WTC11 (cell line): Measurements from ENCODE around the gene KLHDC2. TPM values are rescaled to one million over a fixed set of nuclear protein-coding genes. Genes with fewer than 3 reads are reported as not detected.

Experiments
- ATAC-seq: fragments of 200-7000 bp; cut with Tn5 transposase; 2 replicates; pipeline ENCODE4 v1.10.0; 2021; ENCODE audit warnings: mild to moderate bottlenecking, moderate library complexity
- CTCF ChIA-PET: fragments of 300-600 bp; sonication (Branson Sonifier 250); formaldehyde crosslinking; loops from one replicate; lab custom pipeline; 2021; ENCODE audit warnings: antibody characterized with exemption; lab: Charles Lee
- POLR2A ChIA-PET: fragments of 350-600 bp; sonication (Branson Sonifier 250); formaldehyde crosslinking; loops from one replicate; lab custom pipeline; 2021; ENCODE audit warnings: antibody characterized with exemption; lab: Charles Lee
- DNase-seq: peaks from one replicate; pipeline ENCODE4 v3.0.0; 2021; ENCODE audit warnings: low spot score
- H3K27ac Mint-ChIP-seq: 2 replicates; pipeline ENCODE4 v1.8.0; 2021; ENCODE audit warnings: mixed read lengths
- H3K27me3 Mint-ChIP-seq: 2 replicates; pipeline ENCODE4 v1.8.0; 2021; ENCODE audit warnings: low read depth, mild to moderate bottlenecking, moderate library complexity, mixed read lengths
- H3K36me3 Mint-ChIP-seq: 2 replicates; pipeline ENCODE4 v1.8.0; 2021; ENCODE audit warnings: mixed read lengths
- H3K4me1 Mint-ChIP-seq: 2 replicates; pipeline ENCODE4 v1.8.0; 2022; ENCODE audit warnings: mixed read lengths
- H3K4me3 Mint-ChIP-seq: 2 replicates; pipeline ENCODE4 v1.8.0; 2021; ENCODE audit warnings: mild to moderate bottlenecking, moderate library complexity, mixed read lengths
- H3K9me3 Mint-ChIP-seq: 2 replicates; pipeline ENCODE4 v1.8.0; 2021; ENCODE audit warnings: mixed read lengths
- CDX4 ChIP-seq: fragments of 250-450 bp; sonication (Bioruptor Pico); IDR thresholded peaks from 2 replicates; pipeline ENCODE4 v1.9.0; 2021; ENCODE audit warnings: moderate library complexity, mild to moderate bottlenecking, inconsistent platforms, borderline replicate concordance
- CREM ChIP-seq: sonication (generic); formaldehyde crosslinking; IDR thresholded peaks from 2 replicates; pipeline ENCODE4 v1.8.1; 2022; ENCODE audit warnings: mild to moderate bottlenecking, missing genetic modification reagents, moderate library complexity
- ELF4 ChIP-seq: sonication (generic); formaldehyde crosslinking; IDR thresholded peaks from 2 replicates; pipeline ENCODE4 v1.8.1; 2022; ENCODE audit warnings: low read depth, mild to moderate bottlenecking, moderate library complexity, missing genetic modification reagents
- EMX1 ChIP-seq: fragments of 250-450 bp; sonication (Bioruptor Pico); IDR thresholded peaks from 2 replicates; pipeline ENCODE4 v1.8.0; 2021; ENCODE audit warnings: mild to moderate bottlenecking
- FOXJ3 ChIP-seq: sonication (generic); formaldehyde crosslinking; IDR thresholded peaks from 2 replicates; pipeline ENCODE4 v1.9.0; 2021; ENCODE audit warnings: missing genetic modification reagents, mild to moderate bottlenecking, borderline replicate concordance
- GABPB1 ChIP-seq: sonication (generic); formaldehyde crosslinking; IDR thresholded peaks from 2 replicates; pipeline ENCODE4 v1.8.1; 2023; ENCODE audit warnings: mild to moderate bottlenecking, missing genetic modification reagents
- NR3C1 ChIP-seq: sonication (generic); formaldehyde crosslinking; conservative IDR thresholded peaks from 2 replicates; pipeline ENCODE4 v1.8.1; 2023; ENCODE audit warnings: low read depth, mild to moderate bottlenecking, missing genetic modification reagents
- PRDM15 ChIP-seq: sonication (generic); formaldehyde crosslinking; IDR thresholded peaks from 2 replicates; pipeline ENCODE4 v1.8.0; 2022; ENCODE audit warnings: missing genetic modification reagents
- STAT6 ChIP-seq: sonication (generic); formaldehyde crosslinking; conservative IDR thresholded peaks from 2 replicates; pipeline ENCODE4 v1.8.1; 2023; ENCODE audit warnings: mild to moderate bottlenecking, low read depth, missing genetic modification reagents, moderate library complexity
- ZNF121 ChIP-seq: sonication (generic); formaldehyde crosslinking; IDR thresholded peaks from 2 replicates; pipeline ENCODE4 v1.8.0; 2023; ENCODE audit warnings: missing genetic modification reagents
- ZNF219 ChIP-seq: sonication (generic); formaldehyde crosslinking; IDR thresholded peaks from 2 replicates; pipeline ENCODE4 v1.8.0; 2023; ENCODE audit warnings: missing genetic modification reagents, mild to moderate bottlenecking, borderline replicate concordance
- ZNF317 ChIP-seq: sonication (generic); formaldehyde crosslinking; IDR thresholded peaks from 2 replicates; pipeline ENCODE4 v1.8.1; 2023; ENCODE audit warnings: low read depth, mild to moderate bottlenecking, moderate library complexity, missing genetic modification reagents, borderline replicate concordance
- total RNA-seq: library from RNA; stranded (reverse); gene quantifications from 3 replicates; pipeline ENCODE4 v1.2.3, GENCODE V29; 2021
- TF ChIP-seq, protein P1 (sequence below): sonication (generic); formaldehyde crosslinking; IDR thresholded peaks from 2 replicates; pipeline ENCODE4 v1.8.1; 2023; ENCODE audit warnings: mild to moderate bottlenecking, missing genetic modification reagents, borderline replicate concordance
- TF ChIP-seq, protein P2 (sequence below): sonication (generic); formaldehyde crosslinking; IDR thresholded peaks from 2 replicates; pipeline ENCODE4 v1.8.1; 2023; ENCODE audit warnings: mild to moderate bottlenecking, missing genetic modification reagents
- TF ChIP-seq, protein P3 (sequence below): sonication (generic); formaldehyde crosslinking; IDR thresholded peaks from 2 replicates; pipeline ENCODE4 v1.8.1; 2023; ENCODE audit warnings: mild to moderate bottlenecking, missing genetic modification reagents, moderate library complexity
- TF ChIP-seq, protein P4 (sequence below): fragments of 250-450 bp; sonication (Bioruptor Pico); IDR thresholded peaks from 2 replicates; pipeline ENCODE4 v1.9.0; 2021; ENCODE audit warnings: mild to moderate bottlenecking, borderline replicate concordance
- TF ChIP-seq, protein P5 (sequence below): sonication (generic); formaldehyde crosslinking; IDR thresholded peaks from 2 replicates; pipeline ENCODE4 v1.8.1; 2023; ENCODE audit warnings: mild to moderate bottlenecking, moderate library complexity, missing genetic modification reagents

KLHDC2 gene
- total RNA-seq, 1 experiment from 2014 or later = 47.6 TPM

DNA sequence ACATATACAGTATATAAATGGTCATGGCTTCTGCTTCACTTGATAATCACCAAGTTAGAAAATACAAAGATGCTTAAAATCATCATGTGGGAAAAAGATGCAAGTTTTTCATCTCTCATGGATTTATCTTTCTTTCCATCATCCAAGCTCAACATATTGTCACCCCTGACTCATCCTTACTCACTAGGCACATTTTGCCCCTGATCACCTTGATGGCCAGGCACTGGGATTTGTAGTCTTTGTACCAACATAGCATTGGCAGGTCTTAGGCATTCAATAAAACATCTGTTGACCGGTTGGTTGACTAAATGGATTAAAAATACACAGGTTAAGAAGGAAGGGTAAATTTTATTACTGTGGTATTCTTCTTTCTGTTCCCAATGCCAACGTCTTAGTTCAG is 28.1 kb downstream of the KLHDC2 start:
- ChIA-PET POLR2A (no interaction called here), CTCF (no interaction called here)
- no peaks in the 10 kb centered on the region for H3K9me3 Mint-ChIP-seq
- peaks cover 74% of the 10 kb centered on the region for H3K36me3 Mint-ChIP-seq
- no peak overlapping the region for H3K27ac Mint-ChIP-seq
- no peak overlapping the region for H3K4me3 Mint-ChIP-seq
- TF ChIP-seq, protein P1, sequence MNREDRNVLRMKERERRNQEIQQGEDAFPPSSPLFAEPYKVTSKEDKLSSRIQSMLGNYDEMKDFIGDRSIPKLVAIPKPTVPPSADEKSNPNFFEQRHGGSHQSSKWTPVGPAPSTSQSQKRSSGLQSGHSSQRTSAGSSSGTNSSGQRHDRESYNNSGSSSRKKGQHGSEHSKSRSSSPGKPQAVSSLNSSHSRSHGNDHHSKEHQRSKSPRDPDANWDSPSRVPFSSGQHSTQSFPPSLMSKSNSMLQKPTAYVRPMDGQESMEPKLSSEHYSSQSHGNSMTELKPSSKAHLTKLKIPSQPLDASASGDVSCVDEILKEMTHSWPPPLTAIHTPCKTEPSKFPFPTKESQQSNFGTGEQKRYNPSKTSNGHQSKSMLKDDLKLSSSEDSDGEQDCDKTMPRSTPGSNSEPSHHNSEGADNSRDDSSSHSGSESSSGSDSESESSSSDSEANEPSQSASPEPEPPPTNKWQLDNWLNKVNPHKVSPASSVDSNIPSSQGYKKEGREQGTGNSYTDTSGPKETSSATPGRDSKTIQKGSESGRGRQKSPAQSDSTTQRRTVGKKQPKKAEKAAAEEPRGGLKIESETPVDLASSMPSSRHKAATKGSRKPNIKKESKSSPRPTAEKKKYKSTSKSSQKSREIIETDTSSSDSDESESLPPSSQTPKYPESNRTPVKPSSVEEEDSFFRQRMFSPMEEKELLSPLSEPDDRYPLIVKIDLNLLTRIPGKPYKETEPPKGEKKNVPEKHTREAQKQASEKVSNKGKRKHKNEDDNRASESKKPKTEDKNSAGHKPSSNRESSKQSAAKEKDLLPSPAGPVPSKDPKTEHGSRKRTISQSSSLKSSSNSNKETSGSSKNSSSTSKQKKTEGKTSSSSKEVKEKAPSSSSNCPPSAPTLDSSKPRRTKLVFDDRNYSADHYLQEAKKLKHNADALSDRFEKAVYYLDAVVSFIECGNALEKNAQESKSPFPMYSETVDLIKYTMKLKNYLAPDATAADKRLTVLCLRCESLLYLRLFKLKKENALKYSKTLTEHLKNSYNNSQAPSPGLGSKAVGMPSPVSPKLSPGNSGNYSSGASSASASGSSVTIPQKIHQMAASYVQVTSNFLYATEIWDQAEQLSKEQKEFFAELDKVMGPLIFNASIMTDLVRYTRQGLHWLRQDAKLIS = no peak
- TF ChIP-seq STAT6 (CRISPR knock-in tag) = no peak
- TF ChIP-seq, protein P2, sequence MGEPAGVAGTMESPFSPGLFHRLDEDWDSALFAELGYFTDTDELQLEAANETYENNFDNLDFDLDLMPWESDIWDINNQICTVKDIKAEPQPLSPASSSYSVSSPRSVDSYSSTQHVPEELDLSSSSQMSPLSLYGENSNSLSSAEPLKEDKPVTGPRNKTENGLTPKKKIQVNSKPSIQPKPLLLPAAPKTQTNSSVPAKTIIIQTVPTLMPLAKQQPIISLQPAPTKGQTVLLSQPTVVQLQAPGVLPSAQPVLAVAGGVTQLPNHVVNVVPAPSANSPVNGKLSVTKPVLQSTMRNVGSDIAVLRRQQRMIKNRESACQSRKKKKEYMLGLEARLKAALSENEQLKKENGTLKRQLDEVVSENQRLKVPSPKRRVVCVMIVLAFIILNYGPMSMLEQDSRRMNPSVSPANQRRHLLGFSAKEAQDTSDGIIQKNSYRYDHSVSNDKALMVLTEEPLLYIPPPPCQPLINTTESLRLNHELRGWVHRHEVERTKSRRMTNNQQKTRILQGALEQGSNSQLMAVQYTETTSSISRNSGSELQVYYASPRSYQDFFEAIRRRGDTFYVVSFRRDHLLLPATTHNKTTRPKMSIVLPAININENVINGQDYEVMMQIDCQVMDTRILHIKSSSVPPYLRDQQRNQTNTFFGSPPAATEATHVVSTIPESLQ = no peak
- no peak for TF ChIP-seq ZNF317 (CRISPR knock-in tag)
- TF ChIP-seq, protein P3, sequence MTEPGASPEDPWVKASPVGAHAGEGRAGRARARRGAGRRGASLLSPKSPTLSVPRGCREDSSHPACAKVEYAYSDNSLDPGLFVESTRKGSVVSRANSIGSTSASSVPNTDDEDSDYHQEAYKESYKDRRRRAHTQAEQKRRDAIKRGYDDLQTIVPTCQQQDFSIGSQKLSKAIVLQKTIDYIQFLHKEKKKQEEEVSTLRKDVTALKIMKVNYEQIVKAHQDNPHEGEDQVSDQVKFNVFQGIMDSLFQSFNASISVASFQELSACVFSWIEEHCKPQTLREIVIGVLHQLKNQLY (CRISPR knock-in tag) = no peak
- TF ChIP-seq EMX1 (CRISPR knock-in tag) = no peak
- TF ChIP-seq, protein P4, sequence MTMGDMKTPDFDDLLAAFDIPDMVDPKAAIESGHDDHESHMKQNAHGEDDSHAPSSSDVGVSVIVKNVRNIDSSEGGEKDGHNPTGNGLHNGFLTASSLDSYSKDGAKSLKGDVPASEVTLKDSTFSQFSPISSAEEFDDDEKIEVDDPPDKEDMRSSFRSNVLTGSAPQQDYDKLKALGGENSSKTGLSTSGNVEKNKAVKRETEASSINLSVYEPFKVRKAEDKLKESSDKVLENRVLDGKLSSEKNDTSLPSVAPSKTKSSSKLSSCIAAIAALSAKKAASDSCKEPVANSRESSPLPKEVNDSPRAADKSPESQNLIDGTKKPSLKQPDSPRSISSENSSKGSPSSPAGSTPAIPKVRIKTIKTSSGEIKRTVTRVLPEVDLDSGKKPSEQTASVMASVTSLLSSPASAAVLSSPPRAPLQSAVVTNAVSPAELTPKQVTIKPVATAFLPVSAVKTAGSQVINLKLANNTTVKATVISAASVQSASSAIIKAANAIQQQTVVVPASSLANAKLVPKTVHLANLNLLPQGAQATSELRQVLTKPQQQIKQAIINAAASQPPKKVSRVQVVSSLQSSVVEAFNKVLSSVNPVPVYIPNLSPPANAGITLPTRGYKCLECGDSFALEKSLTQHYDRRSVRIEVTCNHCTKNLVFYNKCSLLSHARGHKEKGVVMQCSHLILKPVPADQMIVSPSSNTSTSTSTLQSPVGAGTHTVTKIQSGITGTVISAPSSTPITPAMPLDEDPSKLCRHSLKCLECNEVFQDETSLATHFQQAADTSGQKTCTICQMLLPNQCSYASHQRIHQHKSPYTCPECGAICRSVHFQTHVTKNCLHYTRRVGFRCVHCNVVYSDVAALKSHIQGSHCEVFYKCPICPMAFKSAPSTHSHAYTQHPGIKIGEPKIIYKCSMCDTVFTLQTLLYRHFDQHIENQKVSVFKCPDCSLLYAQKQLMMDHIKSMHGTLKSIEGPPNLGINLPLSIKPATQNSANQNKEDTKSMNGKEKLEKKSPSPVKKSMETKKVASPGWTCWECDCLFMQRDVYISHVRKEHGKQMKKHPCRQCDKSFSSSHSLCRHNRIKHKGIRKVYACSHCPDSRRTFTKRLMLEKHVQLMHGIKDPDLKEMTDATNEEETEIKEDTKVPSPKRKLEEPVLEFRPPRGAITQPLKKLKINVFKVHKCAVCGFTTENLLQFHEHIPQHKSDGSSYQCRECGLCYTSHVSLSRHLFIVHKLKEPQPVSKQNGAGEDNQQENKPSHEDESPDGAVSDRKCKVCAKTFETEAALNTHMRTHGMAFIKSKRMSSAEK = no peak
- TF ChIP-seq, protein P5, sequence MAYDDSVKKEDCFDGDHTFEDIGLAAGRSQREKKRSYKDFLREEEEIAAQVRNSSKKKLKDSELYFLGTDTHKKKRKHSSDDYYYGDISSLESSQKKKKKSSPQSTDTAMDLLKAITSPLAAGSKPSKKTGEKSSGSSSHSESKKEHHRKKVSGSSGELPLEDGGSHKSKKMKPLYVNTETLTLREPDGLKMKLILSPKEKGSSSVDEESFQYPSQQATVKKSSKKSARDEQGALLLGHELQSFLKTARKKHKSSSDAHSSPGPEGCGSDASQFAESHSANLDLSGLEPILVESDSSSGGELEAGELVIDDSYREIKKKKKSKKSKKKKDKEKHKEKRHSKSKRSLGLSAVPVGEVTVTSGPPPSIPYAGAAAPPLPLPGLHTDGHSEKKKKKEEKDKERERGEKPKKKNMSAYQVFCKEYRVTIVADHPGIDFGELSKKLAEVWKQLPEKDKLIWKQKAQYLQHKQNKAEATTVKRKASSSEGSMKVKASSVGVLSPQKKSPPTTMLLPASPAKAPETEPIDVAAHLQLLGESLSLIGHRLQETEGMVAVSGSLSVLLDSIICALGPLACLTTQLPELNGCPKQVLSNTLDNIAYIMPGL (CRISPR knock-in tag) = no peak
- no peak for TF ChIP-seq CREM (CRISPR knock-in tag)
- no peak for TF ChIP-seq GABPB1 (CRISPR knock-in tag)
- TF ChIP-seq PRDM15 = no peak
- no peak for TF ChIP-seq CDX4 (CRISPR knock-in tag)
- no peak for TF ChIP-seq FOXJ3 (CRISPR knock-in tag)
- TF ChIP-seq NR3C1 = no peak
- no peak for TF ChIP-seq ELF4
- TF ChIP-seq ZNF219 = no peak
- no peak for TF ChIP-seq ZNF121
- no peaks in the 10 kb centered on the region for H3K4me1 Mint-ChIP-seq
- DNase-seq = no peak
- no peak for ATAC-seq
- no peaks in the 10 kb centered on the region for H3K27me3 Mint-ChIP-seq
